HepG2 (cell line): Measurements from ENCODE around the gene CDK13. TPM values are rescaled to one million over a fixed set of nuclear protein-coding genes. Genes with fewer than 3 reads are reported as not detected.

ENCODE experiments used
- DRAP1 ChIP-seq: IDR thresholded peaks from 2 replicates; pipeline ENCODE4 v1.6.1; 2016; ENCODE audit warnings: missing genetic modification reagents, missing compliant biosample characterization
- FOXA3 ChIP-seq: IDR thresholded peaks from 2 replicates; pipeline ENCODE4 v1.6.1; 2016; ENCODE audit warnings: missing genetic modification reagents, missing compliant biosample characterization
- FOXC1 ChIP-seq: sonication (generic); formaldehyde crosslinking; IDR thresholded peaks from 2 replicates; pipeline ENCODE4 v1.8.0; 2022; ENCODE audit warnings: mild to moderate bottlenecking, missing genetic modification reagents, borderline replicate concordance
- FUBP1 ChIP-seq: sonication (generic); formaldehyde crosslinking; IDR thresholded peaks from 2 replicates; pipeline ENCODE4 v1.5.1; 2020; ENCODE audit warnings: missing genetic modification reagents, mild to moderate bottlenecking, borderline replicate concordance
- JUNB ChIP-seq: sonication (generic); formaldehyde crosslinking; IDR thresholded peaks from 2 replicates; pipeline ENCODE4 v1.8.0; 2022; ENCODE audit warnings: missing genetic modification reagents, mild to moderate bottlenecking, borderline replicate concordance
- KAT8 ChIP-seq: IDR thresholded peaks from 2 replicates; pipeline ENCODE4 v1.6.1; 2016; ENCODE audit warnings: missing genetic modification reagents, missing compliant biosample characterization
- NRL ChIP-seq: sonication (generic); formaldehyde crosslinking; IDR thresholded peaks from 2 replicates; pipeline ENCODE4 v1.5.0; 2020; ENCODE audit warnings: missing genetic modification reagents, mild to moderate bottlenecking, moderate library complexity, borderline replicate concordance
- RELA ChIP-seq: sonication (generic); formaldehyde crosslinking; IDR thresholded peaks from 2 replicates; pipeline ENCODE4 v1.4.0; 2020; ENCODE audit warnings: missing genetic modification reagents
- SOX5 ChIP-seq: IDR thresholded peaks from 2 replicates; pipeline ENCODE4 v1.6.1; 2016; ENCODE audit warnings: borderline replicate concordance
- TAF1 ChIP-seq: sonication (generic); formaldehyde crosslinking; IDR thresholded peaks from 2 replicates; pipeline ENCODE4 v1.4.0; 2020; ENCODE audit warnings: missing genetic modification reagents
- TAF15 ChIP-seq: fragments of 200-400 bp; formaldehyde crosslinking; IDR thresholded peaks from one replicate; pipeline ENCODE4 v1.6.1; 2018; ENCODE audit warnings: mild to moderate bottlenecking, low read depth, low read length; ENCODE audit not compliant: poor library complexity, severe bottlenecking
- ZBTB3 ChIP-seq: sonication (generic); formaldehyde crosslinking; IDR thresholded peaks from 2 replicates; pipeline ENCODE4 v1.4.0; 2020; ENCODE audit warnings: low read depth, mild to moderate bottlenecking, moderate library complexity, missing genetic modification reagents, borderline replicate concordance
- ZEB1 ChIP-seq: IDR thresholded peaks from 2 replicates; pipeline ENCODE4 v1.6.1; 2012; ENCODE audit warnings: mild to moderate bottlenecking, low read depth, inconsistent platforms; ENCODE audit not compliant: insufficient replicate concordance
- ZHX1 ChIP-seq: sonication (generic); formaldehyde crosslinking; IDR thresholded peaks from 2 replicates; pipeline ENCODE4 v1.8.1; 2022; ENCODE audit warnings: low read depth, mild to moderate bottlenecking, missing genetic modification reagents
- ZNF12 ChIP-seq: sonication (generic); formaldehyde crosslinking; IDR thresholded peaks from 2 replicates; pipeline ENCODE4 v1.5.0; 2020; ENCODE audit warnings: missing genetic modification reagents
- ZNF234 ChIP-seq: sonication (generic); formaldehyde crosslinking; conservative IDR thresholded peaks from 2 replicates; pipeline ENCODE4 v1.5.1; 2020; ENCODE audit warnings: mild to moderate bottlenecking, missing genetic modification reagents
- ZNF333 ChIP-seq: sonication (generic); formaldehyde crosslinking; IDR thresholded peaks from 2 replicates; pipeline ENCODE4 v1.4.0; 2020; ENCODE audit warnings: mild to moderate bottlenecking, missing genetic modification reagents, borderline replicate concordance
- ZNF512 ChIP-seq: sonication (generic); formaldehyde crosslinking; IDR thresholded peaks from 2 replicates; pipeline ENCODE4 v1.4.0; 2020; ENCODE audit warnings: mild to moderate bottlenecking, missing genetic modification reagents
- ZNF691 ChIP-seq: sonication (generic); formaldehyde crosslinking; IDR thresholded peaks from 2 replicates; pipeline ENCODE4 v1.4.0; 2020; ENCODE audit warnings: missing genetic modification reagents, low read depth, mild to moderate bottlenecking, borderline replicate concordance
- ZNF781 ChIP-seq: sonication (generic); formaldehyde crosslinking; IDR thresholded peaks from 2 replicates; pipeline ENCODE4 v1.5.1; 2020; ENCODE audit warnings: borderline replicate concordance, mild to moderate bottlenecking, missing genetic modification reagents; ENCODE audit errors: not compliant biosample characterization
- polyA plus RNA-seq, 8 experiments: library from polyadenylated mRNA; depleted of rRNA in 3 of 8; stranded (reverse) in 7 of 8; unstranded in 1 of 8; fragments of >200 nt; fragmentation: Illumina TruSeq in 4 of 8; extraction: Trizol in 4 of 8; gene quantifications; 2 replicates each; pipeline versions ENCODE4 v1.2.1 to v1.2.3, GENCODE V29; 2011 to 2016; ENCODE audit warnings: low read depth in 4 of 8, missing spikeins in 1 of 8, mixed read lengths in 1 of 8; ENCODE audit not compliant: insufficient read depth in 1 of 8
- total RNA-seq, 5 experiments: library from RNA; depleted of rRNA; stranded (reverse); fragments of >200 nt; fragmentation: Illumina TruSeq; extraction: Trizol; gene quantifications; 2 replicates each; pipeline ENCODE4 v1.2.3, GENCODE V29; 2016; ENCODE audit warnings: low read depth in 1 of 5

The CDK13 gene
- total and polyA plus RNA-seq, 2 of the 13 experiments (the other 11 are each of a cell fraction or from before 2014, with no cell fraction given): 21.0 to 40.9 TPM

- TF ChIP-seq ZHX1 (CRISPR knock-in tag) (no peak), TAF15 (no peak), ZEB1 (no peak), TAF1 (CRISPR knock-in tag) (peak; percentile 92), ZNF333 (CRISPR knock-in tag) (no peak; the same call in 1 of the 2 replicates), DRAP1 (CRISPR knock-in tag) (peak; percentile 37; the same call in 1 of the 2 replicates), ZNF512 (CRISPR knock-in tag) (no peak), FOXA3 (CRISPR knock-in tag) (peak; percentile 50; the same call in 1 of the 2 replicates), SOX5 (CRISPR knock-in tag) (0 out of 2 replicates have a peak, but pooled peaks have one; percentile 35), FOXC1 (0 out of 2 replicates have a peak, but pooled peaks have one; percentile 61), KAT8 (CRISPR knock-in tag) (peak; percentile 94), ZBTB3 (no peak), NRL (CRISPR knock-in tag) (peak; percentile 84), ZNF691 (CRISPR knock-in tag) (no peak; the same call in 1 of the 2 replicates), FUBP1 (no peak), ZNF234 (peak; percentile 55; the same call in 1 of the 2 replicates), RELA (CRISPR knock-in tag) (no peak), JUNB (peak; percentile 39; the same call in 1 of the 2 replicates), ZNF781 (CRISPR knock-in tag) (peak; percentile 13), ZNF12 (CRISPR knock-in tag) (0 out of 2 replicates have a peak, but pooled peaks have one; percentile 15)
Measured at GRCh38 chr7:40134428-40135316, 184.6 kb downstream of the CDK13 start, which contains the start of the genes MPLKIP and SUGCT (continued).
